ELR (cell line): ENCODE results near the gene EDIL3.

Experiments used
- DNase-seq: peaks from one replicate; pipeline ENCODE4 v3.0.0-alpha.2; 2015; ENCODE audit warnings: low read depth

Gene EDIL3

GRCh38 chr5:83900306-83900705, 484.4 kb downstream of the EDIL3 start:
- no peak for DNase-seq

GRCh38 chr5:83899326-83899970, 485.2 kb downstream of the EDIL3 start:
- DNase-seq, result peak; percentile 5

DNA sequence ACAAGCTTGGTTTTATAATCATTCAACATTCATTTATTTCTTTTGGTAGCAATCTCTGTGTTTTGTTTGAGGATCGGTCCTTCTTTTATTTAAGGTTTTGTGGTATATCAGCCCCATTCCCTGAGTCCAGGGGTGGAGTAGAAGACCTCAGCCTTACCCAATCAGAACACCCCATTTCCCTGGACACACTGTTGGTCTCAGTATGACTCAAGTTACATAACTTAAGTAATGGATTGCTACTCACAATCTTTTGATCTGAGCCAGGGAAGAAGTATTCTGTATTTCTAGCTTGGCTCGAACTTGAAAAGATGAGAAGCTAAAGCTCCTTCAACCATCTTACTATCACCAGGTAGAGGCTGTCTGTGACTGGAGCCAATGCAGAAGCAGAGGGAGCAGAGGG, 488.8 kb downstream of the EDIL3 start:
- peak; percentile 79 for DNase-seq

GRCh38 chr5:83891261-83891660, 493.4 kb downstream of the EDIL3 start:
- DNase-seq, result no peak
